NCI-H460 (cell line): ENCODE results near the gene HDGFL3. TPM values are rescaled to one million over a fixed set of nuclear protein-coding genes. Genes with fewer than 3 reads are reported as not detected.
"Not testable (repeated sequence)": the region's sequence is repeated elsewhere in the genome, so short reads cannot be mapped to it uniquely, and the experiment has no call there.

Experiments used
- DNase-seq: peaks from one replicate; pipeline ENCODE4 v3.0.0-alpha.2; 2016; ENCODE audit warnings: low read depth; ENCODE audit errors: extremely low read depth
- total RNA-seq: library from RNA; depleted of rRNA; stranded (reverse); fragments of >200 nt; shearing (Covaris generic); gene quantifications from 2 replicates; pipeline ENCODE4 v1.2.3, GENCODE V29; 2014

The HDGFL3 gene
- total RNA-seq, 1 experiment from 2014 or later, result 61.2 TPM

- no peak for DNase-seq
Measured at GRCh38 chr15:83198476-83198875, 9.1 kb downstream of the HDGFL3 start.

DNA sequence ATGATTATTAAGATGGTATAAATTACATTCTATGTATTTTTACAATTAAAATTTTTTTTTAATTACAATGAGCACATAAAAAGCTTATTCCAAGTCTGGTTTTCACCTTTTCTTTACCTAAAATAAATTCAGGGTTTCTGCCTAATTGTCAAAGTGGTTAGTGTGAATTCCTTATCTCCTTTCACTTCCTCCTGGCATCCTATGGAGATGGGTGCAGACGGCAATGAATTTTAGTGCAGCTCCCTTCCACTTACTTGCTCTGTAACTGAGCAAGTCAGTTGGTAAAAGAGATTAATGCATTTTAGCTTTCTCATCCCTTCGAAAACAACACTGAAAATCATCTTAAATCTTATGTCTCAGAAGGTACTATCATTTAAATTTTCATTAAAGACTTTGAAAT lies 13.1 kb downstream of the HDGFL3 start:
- no peak for DNase-seq

- DNase-seq, result no peak
Measured at GRCh38 chr15:83193721-83194120, 13.9 kb downstream of the HDGFL3 start.

- DNase-seq, result no peak
Measured at GRCh38 chr15:83192742-83193141, 14.9 kb downstream of the HDGFL3 start.

DNA sequence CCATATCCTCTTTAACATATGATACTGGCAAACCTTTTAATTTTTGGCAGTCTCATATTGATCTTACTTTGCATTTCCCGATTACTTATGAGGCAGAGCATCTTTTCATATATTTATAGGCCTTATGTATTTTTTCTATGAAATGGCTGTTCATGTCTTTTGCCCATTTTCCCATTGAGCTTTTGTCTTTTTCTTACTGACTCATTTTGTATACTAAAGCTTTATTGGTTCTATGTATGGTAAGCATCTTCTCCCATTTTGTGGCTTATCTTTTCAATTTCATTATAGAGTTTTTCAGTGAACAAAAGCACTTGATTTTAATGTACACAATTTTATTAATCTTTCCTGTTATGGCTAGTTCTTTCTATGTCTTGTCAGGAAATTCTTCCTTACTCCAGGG lies 17.2 kb downstream of the HDGFL3 start:
- DNase-seq, result no peak

DNA sequence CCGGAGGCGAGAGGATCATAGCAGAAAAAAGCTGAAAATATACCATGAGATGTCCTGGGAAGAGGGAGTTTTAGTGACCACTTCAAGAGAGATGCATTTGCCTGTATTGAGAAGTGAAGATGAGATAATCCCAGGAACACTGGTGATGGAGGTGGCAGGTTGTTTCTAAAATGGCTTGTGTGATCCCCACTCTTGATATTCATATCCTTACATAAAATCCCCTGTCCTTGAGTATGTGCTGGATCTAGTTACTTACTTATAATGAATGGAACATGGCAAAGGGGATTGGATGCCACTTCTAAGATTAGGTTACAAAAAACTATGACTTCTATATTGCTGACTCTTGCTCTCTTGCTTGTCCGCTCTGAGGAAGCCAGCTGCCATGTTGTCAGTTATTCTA lies 22.1 kb downstream of the HDGFL3 start:
- DNase-seq, result no peak

GRCh38 chr15:83178869-83179325 lies 28.7 kb downstream of the HDGFL3 start:
- no peak for DNase-seq

GRCh38 chr15:83178390-83178789 lies 29.2 kb downstream of the HDGFL3 start:
- DNase-seq, result no peak

DNA sequence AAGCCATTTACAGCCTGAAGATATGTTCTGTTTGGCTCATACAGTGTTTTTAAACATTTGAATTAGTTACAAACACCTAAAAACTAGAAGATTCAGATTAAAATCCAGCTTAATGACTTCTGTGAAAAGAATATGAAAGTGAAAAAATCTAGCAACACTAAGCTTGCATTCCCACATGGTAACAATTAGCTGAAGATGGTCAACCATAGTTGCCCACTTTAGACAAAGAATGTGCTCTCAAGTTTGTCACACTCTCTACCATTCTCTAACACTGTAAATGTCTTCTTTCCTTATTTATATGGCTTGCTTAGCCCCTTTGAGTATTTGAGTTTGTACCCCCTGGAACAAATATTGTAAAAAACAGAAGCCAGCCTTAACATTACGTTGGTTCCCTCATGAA lies 32.7 kb downstream of the HDGFL3 start:
- DNase-seq, result no peak

DNA sequence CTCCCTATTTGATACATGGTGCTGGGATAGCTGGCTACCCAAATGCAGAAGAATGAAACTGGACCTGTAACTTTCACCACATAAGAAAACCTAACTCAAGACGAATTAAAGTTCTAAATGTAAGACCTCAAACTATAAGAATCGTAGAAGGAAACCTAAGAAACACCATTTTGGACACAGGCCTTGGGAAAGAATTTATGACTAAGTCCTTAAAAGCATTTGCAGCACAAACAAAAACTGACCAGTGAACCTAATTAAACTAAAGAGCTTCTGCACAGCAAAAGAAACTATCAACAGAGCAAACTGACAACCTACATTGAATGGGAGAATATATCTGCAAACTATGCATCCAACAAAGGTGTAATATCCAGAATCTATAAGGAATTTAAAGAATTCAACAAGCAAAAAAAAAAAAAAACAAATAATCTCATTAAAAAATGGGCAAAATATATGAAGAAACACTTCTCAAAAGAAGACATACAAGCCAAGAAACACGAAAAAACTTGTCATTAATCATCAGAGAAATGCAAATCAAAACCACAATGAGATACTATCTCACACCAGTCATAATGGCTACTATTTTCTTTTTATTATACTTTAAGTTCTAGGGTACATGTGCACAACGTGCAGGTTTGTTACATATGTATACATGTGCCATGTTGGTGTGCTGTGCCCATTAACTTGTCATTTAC lies 37.0 kb downstream of the HDGFL3 start:
- DNase-seq, result no peak

- DNase-seq, result not testable (repeated sequence)
Measured at GRCh38 chr15:83169576-83169975, 38.0 kb downstream of the HDGFL3 start.

DNA sequence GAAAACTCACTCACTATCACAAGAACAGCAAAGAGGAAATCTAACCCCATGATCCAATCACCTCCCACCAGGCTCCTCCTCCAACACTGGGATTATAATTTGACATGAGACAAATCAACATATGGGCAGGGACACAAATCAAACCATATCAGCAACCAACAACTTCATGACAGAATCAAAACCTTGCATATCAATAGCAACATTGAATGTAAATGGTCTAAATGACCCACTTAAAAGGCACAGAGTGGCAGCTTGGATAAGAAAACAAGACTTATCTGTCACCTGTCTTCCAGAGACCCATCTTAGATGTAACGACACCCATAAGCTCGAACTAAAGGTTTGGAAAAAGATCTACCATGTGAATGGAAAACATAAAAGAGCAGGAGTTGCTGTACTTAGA lies 40.8 kb downstream of the HDGFL3 start:
- DNase-seq, result no peak

GRCh38 chr15:83166218-83166617 lies 41.4 kb downstream of the HDGFL3 start:
- no peak for DNase-seq

DNA sequence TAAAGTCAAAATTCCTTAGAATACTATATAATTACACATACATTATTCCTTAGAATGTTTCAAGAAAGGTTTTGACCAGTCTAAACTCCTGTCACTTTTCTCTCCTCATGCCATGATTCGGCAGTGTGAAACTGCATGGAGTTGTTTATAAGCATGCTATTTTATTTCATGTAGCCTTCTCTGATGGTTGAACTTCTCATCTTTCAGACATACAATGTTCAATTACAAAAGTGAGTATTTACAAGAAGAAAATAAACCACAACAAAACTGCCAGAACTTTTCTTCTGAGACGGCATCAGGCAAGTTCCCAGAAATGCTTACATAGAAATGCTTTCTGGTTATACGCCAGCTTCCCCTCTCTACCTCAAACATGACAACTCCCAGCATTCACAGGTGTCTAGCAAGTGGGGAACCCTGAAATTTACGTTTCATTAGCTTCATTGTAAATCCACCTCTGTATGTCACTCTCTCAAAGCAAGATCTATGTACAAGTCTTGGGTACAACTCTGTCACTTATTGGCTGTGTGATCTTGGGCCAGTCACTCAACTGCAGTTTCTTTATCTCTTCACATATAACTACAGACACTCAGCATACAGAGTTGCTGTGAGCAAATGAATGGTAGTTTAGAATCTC lies 42.7 kb downstream of the HDGFL3 start:
- DNase-seq, result no peak

GRCh38 chr15:83164111-83164770 lies 43.4 kb downstream of the HDGFL3 start:
- no peak for DNase-seq

- no peak for DNase-seq
Measured at GRCh38 chr15:83163032-83163431, 44.6 kb downstream of the HDGFL3 start.

DNA sequence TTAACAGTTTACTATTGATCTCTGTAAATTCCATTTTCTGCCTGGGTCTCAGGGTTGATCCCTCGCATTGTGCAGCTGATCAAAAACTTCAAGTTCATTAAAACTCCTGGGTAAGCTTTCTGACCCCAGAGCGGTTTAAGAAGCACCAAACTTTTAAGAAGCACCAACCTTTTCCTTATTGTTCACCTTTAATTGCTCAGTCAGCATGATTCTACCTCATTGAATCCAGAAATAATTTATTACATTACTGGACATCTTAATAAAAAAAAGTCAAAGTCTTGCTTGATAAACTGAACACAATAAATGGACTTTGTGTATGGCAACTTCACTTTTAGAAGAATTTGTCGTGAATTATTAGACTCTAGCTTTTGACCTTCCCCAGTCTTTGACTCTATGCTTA lies 46.9 kb downstream of the HDGFL3 start:
- DNase-seq, result no peak

GRCh38 chr15:83158393-83158792 lies 49.2 kb downstream of the HDGFL3 start:
- DNase-seq, result no peak

DNA sequence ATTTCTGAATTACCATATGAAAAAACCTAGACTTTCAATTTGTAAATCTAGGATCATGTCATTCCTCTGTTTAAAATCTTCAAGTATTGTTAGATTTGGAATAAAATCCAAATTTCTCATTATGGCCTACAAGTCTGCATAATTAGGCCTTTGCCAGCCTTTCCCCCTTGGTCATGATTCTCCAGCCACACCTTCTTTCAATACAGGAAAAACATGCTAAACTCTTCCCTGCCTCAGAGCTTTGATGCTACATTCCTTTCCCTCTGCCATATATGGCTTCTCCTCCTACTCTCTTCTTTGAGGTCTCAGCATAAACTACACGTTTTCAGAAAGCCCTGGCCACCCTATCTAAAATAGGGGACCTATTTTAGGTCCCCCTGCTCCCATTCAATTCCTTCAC lies 51.7 kb downstream of the HDGFL3 start:
- DNase-seq, result no peak

- no peak for DNase-seq
Measured at GRCh38 chr15:83153288-83153687, 54.3 kb downstream of the HDGFL3 start.

DNA sequence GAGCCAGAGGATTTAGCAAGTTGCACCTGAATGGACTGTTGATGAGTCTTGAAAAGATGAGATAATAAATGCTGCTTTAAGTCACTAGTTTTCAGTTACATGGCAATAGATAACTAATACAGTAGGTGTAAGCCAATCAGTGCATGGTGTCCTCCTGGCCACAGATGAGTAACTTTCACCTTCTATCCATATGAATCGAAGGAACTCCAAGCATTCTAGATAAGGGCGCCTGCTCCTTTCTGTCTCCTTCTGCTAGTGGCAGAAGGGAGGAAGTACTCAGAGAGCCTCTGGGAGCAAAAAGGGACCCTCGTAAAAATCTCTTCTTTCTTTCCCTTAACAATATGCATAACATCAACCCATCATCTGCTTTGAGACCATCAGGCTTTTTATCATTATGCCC lies 62.9 kb downstream of the HDGFL3 start:
- no peak for DNase-seq

GRCh38 chr15:83142151-83142550 lies 65.5 kb downstream of the HDGFL3 start:
- not testable (repeated sequence) for DNase-seq
